ENCODE results near the gene ZNF136.

The ZNF136 gene

DNA sequence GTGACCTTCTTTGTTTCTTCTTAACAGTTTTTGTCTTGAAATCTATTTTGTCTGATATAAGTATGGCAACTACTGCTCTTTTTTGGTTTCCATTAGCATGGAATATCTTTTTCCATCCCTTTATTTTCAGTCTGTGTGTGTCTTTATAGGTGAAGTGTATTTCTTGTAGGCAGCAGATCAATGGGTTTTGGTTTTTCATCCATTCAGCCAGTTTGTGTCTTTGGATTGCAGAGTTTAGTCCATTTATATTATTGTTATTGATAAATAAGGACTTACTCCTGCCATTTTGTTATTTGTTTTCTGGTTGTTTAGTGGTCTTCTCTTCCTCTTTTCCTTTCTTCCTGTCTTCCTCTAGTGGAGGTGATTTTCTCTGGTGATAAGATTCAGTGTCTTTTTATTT lies 54.4 kb downstream of the ZNF136 start:
- ChIA-PET CTCF (no interaction called here), POLR2A (no interaction called here)
- H3K4me3 ChIP-seq (ENCODE audit: low read depth, low read length), result no peak overlapping the region
- H3K4me1 ChIP-seq (ENCODE audit: control insufficient read depth, insufficient read depth, low read length), result no peaks in the 10 kb centered on the region
- no peaks in the 10 kb centered on the region; the same call in 1 of the 2 replicates for H3K9me3 ChIP-seq (ENCODE audit: control insufficient read depth, insufficient read depth, low read depth, low read length)
- TF ChIP-seq, protein P1, sequence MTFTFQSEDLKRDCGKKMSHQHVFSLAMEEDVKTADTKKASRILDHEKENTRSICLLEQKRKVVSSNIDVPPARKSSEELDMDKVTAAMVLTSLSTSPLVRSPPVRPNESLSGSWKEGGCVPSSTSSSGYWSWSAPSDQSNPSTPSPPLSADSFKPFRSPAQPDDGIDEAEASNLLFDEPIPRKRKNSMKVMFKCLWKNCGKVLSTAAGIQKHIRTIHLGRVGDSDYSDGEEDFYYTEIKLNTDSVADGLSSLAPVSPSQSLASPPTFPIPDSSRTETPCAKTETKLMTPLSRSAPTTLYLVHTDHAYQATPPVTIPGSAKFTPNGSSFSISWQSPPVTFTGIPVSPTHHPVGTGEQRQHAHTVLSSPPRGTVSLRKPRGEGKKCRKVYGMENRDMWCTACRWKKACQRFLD (tag by site-specific recombination; IDR thresholded peaks at IDR 0.05), result no peak
- peak; percentile 96 for TF ChIP-seq SETDB1 (IDR thresholded peaks at IDR 0.05; ENCODE audit: insufficient read length, low read length)
- peak; percentile 44; the same call in 1 of the 2 replicates for TF ChIP-seq TRIM28 (IDR thresholded peaks at IDR 0.05; ENCODE audit: borderline replicate concordance, low read length)
- 0 out of 2 replicates have a peak, but pooled peaks have one; percentile 9 for TF ChIP-seq ZNF560 (tag by site-specific recombination; IDR thresholded peaks at IDR 0.05; ENCODE audit: borderline replicate concordance)
- TF ChIP-seq, protein P2, sequence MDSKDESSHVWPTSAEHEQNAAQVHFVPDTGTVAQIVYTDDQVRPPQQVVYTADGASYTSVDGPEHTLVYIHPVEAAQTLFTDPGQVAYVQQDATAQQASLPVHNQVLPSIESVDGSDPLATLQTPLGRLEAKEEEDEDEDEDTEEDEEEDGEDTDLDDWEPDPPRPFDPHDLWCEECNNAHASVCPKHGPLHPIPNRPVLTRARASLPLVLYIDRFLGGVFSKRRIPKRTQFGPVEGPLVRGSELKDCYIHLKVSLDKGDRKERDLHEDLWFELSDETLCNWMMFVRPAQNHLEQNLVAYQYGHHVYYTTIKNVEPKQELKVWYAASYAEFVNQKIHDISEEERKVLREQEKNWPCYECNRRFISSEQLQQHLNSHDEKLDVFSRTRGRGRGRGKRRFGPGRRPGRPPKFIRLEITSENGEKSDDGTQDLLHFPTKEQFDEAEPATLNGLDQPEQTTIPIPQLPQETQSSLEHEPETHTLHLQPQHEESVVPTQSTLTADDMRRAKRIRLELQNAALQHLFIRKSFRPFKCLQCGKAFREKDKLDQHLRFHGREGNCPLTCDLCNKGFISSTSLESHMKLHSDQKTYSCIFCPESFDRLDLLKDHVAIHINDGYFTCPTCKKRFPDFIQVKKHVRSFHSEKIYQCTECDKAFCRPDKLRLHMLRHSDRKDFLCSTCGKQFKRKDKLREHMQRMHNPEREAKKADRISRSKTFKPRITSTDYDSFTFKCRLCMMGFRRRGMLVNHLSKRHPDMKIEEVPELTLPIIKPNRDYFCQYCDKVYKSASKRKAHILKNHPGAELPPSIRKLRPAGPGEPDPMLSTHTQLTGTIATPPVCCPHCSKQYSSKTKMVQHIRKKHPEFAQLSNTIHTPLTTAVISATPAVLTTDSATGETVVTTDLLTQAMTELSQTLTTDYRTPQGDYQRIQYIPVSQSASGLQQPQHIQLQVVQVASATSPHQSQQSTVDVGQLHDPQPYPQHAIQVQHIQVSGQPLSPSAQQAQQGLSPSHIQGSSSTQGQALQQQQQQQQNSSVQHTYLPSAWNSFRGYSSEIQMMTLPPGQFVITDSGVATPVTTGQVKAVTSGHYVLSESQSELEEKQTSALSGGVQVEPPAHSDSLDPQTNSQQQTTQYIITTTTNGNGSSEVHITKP (tag by site-specific recombination; IDR thresholded peaks at IDR 0.05), result no peak
- no peak for TF ChIP-seq ZNF366 (tag by site-specific recombination; conservative IDR thresholded peaks at IDR 0.05)
- no peak overlapping the region for H3K27ac ChIP-seq (ENCODE audit: extremely low read depth, low read depth, low read length)
- H3K36me3 ChIP-seq (ENCODE audit: control insufficient read depth in 2 of 2, insufficient read depth in 1 of 2, low read length in 2 of 2), result no peaks in the 10 kb centered on the region

DNA sequence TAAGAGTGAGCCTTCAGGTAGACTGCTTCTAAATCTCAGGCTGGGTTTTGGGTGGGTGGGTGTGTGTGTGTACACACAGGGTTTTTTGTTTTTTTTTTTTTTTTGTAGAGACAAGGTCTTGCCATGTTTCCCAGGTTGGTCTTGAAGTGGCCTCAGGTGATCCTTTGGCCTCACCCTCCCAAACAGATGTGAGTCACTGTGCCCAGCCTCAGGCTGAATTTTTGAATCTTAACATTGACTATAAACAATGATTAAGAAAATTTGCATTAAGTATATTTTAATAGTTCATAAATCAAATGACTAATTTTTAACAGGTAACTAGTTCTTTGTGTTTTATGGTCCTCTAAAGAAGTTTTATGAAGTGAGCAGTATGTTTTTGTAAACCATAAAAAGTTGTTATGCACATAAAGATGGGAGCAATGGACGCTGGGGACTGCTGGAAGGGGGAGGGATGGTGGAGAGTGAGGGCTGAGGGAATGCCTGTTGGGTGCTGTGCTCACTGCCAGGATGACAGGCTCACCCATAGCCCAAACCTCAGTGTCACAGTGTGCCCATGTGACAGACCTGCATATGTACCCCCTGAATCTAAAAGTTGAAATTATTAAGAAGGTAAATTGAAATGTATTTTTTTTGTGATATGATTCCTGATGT lies 60.2 kb downstream of the ZNF136 start:
- ChIA-PET POLR2A (no interaction called here), CTCF (no interaction called here)
- Histone ChIP-seq H3K4me3 (ENCODE audit: low read depth, low read length) (no peak overlapping the region), H3K36me3 (ENCODE audit: control insufficient read depth in 2 of 2, insufficient read depth in 1 of 2, low read length in 2 of 2) (no peaks in the 10 kb centered on the region), H3K27ac (ENCODE audit: extremely low read depth, low read depth, low read length) (no peak overlapping the region), H3K4me1 (ENCODE audit: control insufficient read depth, insufficient read depth, low read length) (no peaks in the 10 kb centered on the region), H3K9me3 (ENCODE audit: control insufficient read depth, insufficient read depth, low read depth, low read length) (no peaks in the 10 kb centered on the region)
- TF ChIP-seq ZNF394 (tag by site-specific recombination; IDR thresholded peaks at IDR 0.05; ENCODE audit: borderline replicate concordance), result no peak
- TF ChIP-seq, protein P3, sequence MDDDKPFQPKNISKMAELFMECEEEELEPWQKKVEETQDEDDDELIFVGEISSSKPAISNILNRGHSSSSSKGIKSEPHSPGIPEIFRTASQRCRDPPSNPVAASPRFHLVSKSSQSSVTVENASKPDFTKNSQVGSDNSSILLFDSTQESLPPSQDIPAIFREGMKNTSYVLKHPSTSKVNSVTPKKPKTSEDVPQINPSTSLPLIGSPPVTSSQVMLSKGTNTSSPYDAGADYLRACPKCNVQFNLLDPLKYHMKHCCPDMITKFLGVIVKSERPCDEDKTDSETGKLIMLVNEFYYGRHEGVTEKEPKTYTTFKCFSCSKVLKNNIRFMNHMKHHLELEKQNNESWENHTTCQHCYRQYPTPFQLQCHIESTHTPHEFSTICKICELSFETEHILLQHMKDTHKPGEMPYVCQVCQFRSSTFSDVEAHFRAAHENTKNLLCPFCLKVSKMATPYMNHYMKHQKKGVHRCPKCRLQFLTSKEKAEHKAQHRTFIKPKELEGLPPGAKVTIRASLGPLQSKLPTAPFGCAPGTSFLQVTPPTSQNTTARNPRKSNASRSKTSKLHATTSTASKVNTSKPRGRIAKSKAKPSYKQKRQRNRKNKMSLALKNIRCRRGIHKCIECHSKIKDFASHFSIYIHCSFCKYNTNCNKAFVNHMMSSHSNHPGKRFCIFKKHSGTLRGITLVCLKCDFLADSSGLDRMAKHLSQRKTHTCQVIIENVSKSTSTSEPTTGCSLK (tag by site-specific recombination; IDR thresholded peaks at IDR 0.05), result no peak

DNA sequence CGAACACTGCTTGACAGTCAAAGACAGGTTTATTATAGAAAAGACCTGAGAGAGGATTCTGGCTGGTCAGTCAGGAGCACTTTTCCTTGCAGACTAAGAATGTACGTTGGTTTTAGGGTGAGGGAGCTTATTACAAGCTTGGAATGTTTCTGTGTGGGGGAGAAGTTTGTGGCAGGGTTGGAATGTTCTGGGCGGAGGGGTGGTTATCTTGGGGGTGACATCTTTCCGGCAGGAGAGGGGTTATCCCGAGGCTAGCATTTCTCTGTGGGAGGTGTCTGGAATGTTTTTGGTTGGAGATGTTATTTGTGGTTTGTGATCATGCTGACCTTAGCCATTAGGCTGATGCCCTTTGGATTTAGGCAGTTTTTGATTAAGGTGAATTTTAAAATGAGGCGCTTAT lies 61.8 kb downstream of the ZNF136 start:
- ChIA-PET CTCF (interaction anchor here (1.4 kb wide), 1 partner anchor 84 kb away, joined by 4 read pairs; the partner anchor contains the start of gene ZNF20), POLR2A (no interaction called here)
- H3K4me1 ChIP-seq (ENCODE audit: control insufficient read depth, insufficient read depth, low read length), result no peaks in the 10 kb centered on the region
- TF ChIP-seq ZNF302 (tag by site-specific recombination; IDR thresholded peaks at IDR 0.05; ENCODE audit: low read depth) (no peak), ZNF274 (IDR thresholded peaks at IDR 0.05; ENCODE audit: low read length) (no peak), ZNF274 (tag by site-specific recombination; IDR thresholded peaks at IDR 0.05; ENCODE audit: borderline replicate concordance) (no peak), ZNF544 (tag by site-specific recombination; IDR thresholded peaks at IDR 0.05) (no peak), ZBTB7A (tag by site-specific recombination; IDR thresholded peaks at IDR 0.05; ENCODE audit: low read depth) (no peak), ZNF629 (tag by site-specific recombination; IDR thresholded peaks at IDR 0.05) (no peak), ZNF510 (tag by site-specific recombination; IDR thresholded peaks at IDR 0.05; ENCODE audit: insufficient replicate concordance) (no peak), OSR2 (tag by site-specific recombination; IDR thresholded peaks at IDR 0.05) (no peak), OVOL3 (tag by site-specific recombination; IDR thresholded peaks at IDR 0.05) (no peak)
- TF ChIP-seq, protein P4, sequence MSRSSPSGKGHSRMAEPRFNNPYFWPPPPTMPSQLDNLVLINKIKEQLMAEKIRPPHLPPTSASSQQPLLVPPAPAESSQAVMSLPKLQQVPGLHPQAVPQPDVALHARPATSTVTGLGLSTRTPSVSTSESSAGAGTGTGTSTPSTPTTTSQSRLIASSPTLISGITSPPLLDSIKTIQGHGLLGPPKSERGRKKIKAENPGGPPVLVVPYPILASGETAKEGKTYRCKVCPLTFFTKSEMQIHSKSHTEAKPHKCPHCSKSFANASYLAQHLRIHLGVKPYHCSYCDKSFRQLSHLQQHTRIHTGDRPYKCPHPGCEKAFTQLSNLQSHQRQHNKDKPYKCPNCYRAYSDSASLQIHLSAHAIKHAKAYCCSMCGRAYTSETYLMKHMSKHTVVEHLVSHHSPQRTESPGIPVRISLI (tag by site-specific recombination; IDR thresholded peaks at IDR 0.05), result no peak
- TF ChIP-seq, protein P5, sequence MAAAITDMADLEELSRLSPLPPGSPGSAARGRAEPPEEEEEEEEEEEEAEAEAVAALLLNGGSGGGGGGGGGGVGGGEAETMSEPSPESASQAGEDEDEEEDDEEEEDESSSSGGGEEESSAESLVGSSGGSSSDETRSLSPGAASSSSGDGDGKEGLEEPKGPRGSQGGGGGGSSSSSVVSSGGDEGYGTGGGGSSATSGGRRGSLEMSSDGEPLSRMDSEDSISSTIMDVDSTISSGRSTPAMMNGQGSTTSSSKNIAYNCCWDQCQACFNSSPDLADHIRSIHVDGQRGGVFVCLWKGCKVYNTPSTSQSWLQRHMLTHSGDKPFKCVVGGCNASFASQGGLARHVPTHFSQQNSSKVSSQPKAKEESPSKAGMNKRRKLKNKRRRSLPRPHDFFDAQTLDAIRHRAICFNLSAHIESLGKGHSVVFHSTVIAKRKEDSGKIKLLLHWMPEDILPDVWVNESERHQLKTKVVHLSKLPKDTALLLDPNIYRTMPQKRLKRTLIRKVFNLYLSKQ (tag by site-specific recombination; IDR thresholded peaks at IDR 0.05; ENCODE audit: borderline replicate concordance), result no peak
- H3K36me3 ChIP-seq (ENCODE audit: control insufficient read depth in 2 of 2, insufficient read depth in 1 of 2, low read length in 2 of 2), result no peaks in the 10 kb centered on the region
- no peak overlapping the region for H3K4me3 ChIP-seq (ENCODE audit: low read depth, low read length)
- no peak overlapping the region for H3K27ac ChIP-seq (ENCODE audit: extremely low read depth, low read depth, low read length)
- no peaks in the 10 kb centered on the region for H3K9me3 ChIP-seq (ENCODE audit: control insufficient read depth, insufficient read depth, low read depth, low read length)

Data from HEK293 (cell line).